Nephron (organoid): ENCODE data around the gene MN1.

Experiments
- H3K27ac Mint-ChIP-seq, 3 experiments: 2 replicates each; pipeline ENCODE4 v1.8.0; 2020; ENCODE audit warnings: mixed read lengths in 3 of 3, mild to moderate bottlenecking in 2 of 3, moderate library complexity in 1 of 3
- H3K27me3 Mint-ChIP-seq: 2 replicates; pipeline ENCODE4 v1.8.0; 2021; ENCODE audit warnings: low read depth, mild to moderate bottlenecking, moderate library complexity, mixed read lengths
- H3K36me3 Mint-ChIP-seq: 2 replicates; pipeline ENCODE4 v1.8.0; 2020; ENCODE audit warnings: low read depth, mixed read lengths
- H3K4me1 Mint-ChIP-seq: 2 replicates; pipeline ENCODE4 v1.8.0; 2020; ENCODE audit warnings: mixed read lengths
- H3K4me3 Mint-ChIP-seq, 3 experiments: 2 replicates each; pipeline ENCODE4 v1.8.0; 2020; ENCODE audit warnings: mild to moderate bottlenecking in 3 of 3, mixed read lengths in 3 of 3, moderate library complexity in 2 of 3
- H3K9me3 Mint-ChIP-seq: 2 replicates; pipeline ENCODE4 v1.8.0; 2020; ENCODE audit warnings: mixed read lengths
- CTCF ChIP-seq, 3 experiments: fragments of 200-600 bp; sonication (generic); IDR thresholded peaks; one replicate each; pipeline ENCODE4 v1.5.0; 2021; ENCODE audit warnings: antibody characterized with exemption in 3 of 3; ENCODE audit not compliant: unreplicated experiment in 3 of 3

Gene MN1

DNA sequence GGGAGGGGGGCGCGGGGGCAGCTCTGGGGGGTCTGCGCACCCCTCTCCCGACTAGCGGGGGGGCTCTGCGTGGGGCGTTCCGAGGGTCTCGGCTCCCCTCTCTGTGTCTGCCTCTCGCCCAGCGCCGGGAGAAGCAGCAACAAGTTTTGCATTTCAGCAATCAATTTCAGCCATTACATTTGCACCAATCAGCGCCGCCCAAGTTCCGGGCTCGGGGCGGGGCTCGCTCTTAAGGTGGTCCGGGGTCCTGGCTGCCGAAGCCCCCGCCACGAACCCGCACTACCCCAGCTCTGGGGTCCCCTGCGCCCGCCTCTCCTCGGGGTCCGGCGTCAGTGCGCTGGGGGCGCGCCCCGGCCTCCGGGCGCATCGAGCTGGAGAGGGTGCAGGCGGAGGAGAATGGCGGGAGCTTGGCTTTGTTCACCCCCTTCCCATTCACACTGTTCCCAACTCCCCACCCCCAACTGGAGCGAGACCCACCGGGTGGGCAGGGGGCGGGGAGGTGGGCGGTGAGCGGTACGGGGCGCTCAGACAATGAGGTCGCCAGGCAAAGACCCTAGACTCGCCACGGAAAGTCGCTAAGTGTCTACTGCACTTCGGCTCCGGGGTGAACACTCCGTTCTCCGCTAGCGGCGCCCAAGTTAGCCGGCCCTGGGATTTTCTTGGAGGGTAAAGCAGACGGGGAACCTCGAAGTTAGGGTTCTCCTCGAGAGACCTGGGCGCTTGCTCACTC is at the start of gene MN1:
Gene MN1 (minus strand): TSS at position 141 of the 730 bp plus-strand sequence. CDS start 1,213 bp downstream, outside the sequence.
- Mint-ChIP-seq H3K27ac (peak within 1 kb of the TSS; percentile 83 to 92 (median 91)), H3K27me3 (peaks cover 39% of the 10 kb centered on the region), H3K4me1 (peaks cover 35% of the 10 kb centered on the region), H3K4me3 (peak within 1 kb of the TSS; percentile 86 to 91 (median 88)), H3K36me3 (peaks cover 4% of the 10 kb centered on the region), H3K9me3 (no peaks in the 10 kb centered on the region)
- TF ChIP-seq CTCF (IDR thresholded peaks at IDR 0.05; ENCODE audit: unreplicated experiment in 3 of 3) = no peak

DNA sequence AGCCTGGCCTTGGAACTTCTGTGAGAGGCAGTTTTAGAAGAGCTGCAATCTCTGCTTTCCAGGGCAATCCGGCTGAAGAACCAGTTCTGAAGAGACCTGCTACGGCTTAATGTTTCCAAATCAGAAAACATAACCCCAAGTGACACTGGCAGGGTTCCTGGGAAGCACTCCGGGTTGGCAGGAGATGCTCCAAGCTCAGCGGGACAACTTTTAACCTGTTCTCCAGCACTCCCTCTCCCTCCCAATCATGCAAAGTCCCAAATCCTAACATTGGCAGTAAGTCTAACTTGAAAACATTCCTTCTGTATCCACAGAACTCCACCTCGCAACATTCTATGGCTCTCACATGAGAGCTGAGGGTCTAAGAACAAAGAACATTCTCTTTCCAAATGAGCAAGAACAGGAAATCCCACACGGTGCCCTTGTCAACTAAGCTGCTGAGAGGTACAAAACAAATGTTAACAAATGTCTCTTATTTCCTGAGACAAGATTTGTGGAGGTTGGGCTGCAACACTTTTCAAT is 48.5 kb upstream of the MN1 start:
- no peak for TF ChIP-seq CTCF (IDR thresholded peaks at IDR 0.05; ENCODE audit: unreplicated experiment in 3 of 3)
- Mint-ChIP-seq H3K4me1 (peaks cover 78% of the 10 kb centered on the region), H3K4me3 (no peak overlapping the region), H3K36me3 (peaks cover 59% of the 10 kb centered on the region), H3K27ac (peak overlapping the region; percentile 78 to 92 (median 87)), H3K9me3 (no peaks in the 10 kb centered on the region), H3K27me3 (no peaks in the 10 kb centered on the region)

GRCh38 chr22:27848005-27848404 is 46.4 kb upstream of the MN1 start:
- no peak for TF ChIP-seq CTCF (IDR thresholded peaks at IDR 0.05; ENCODE audit: unreplicated experiment in 3 of 3)
- Mint-ChIP-seq H3K9me3 (no peaks in the 10 kb centered on the region), H3K27me3 (no peaks in the 10 kb centered on the region), H3K36me3 (peaks cover 42% of the 10 kb centered on the region), H3K27ac (peak overlapping the region; percentile 78 to 89 (median 86)), H3K4me3 (no peak overlapping the region), H3K4me1 (peaks cover 74% of the 10 kb centered on the region)

- H3K27me3 Mint-ChIP-seq = no peaks in the 10 kb centered on the region
- peaks cover 36% of the 10 kb centered on the region for H3K36me3 Mint-ChIP-seq
- TF ChIP-seq CTCF (IDR thresholded peaks at IDR 0.05; ENCODE audit: unreplicated experiment in 3 of 3) = no peak
- H3K27ac Mint-ChIP-seq = peak overlapping the region; percentile 75 to 86 (median 78)
- H3K4me3 Mint-ChIP-seq = no peak overlapping the region
- H3K4me1 Mint-ChIP-seq = peaks cover 80% of the 10 kb centered on the region
- no peaks in the 10 kb centered on the region for H3K9me3 Mint-ChIP-seq
Observed at GRCh38 chr22:27846910-27847309, 45.4 kb upstream of the MN1 start.

- peak overlapping the region; percentile 78 to 95 (median 86) for H3K27ac Mint-ChIP-seq
- H3K4me3 Mint-ChIP-seq = no peak overlapping the region
- peaks cover 82% of the 10 kb centered on the region for H3K4me1 Mint-ChIP-seq
- TF ChIP-seq CTCF (IDR thresholded peaks at IDR 0.05; ENCODE audit: unreplicated experiment in 3 of 3) = no peak
- H3K9me3 Mint-ChIP-seq = no peaks in the 10 kb centered on the region
- no peaks in the 10 kb centered on the region for H3K27me3 Mint-ChIP-seq
- H3K36me3 Mint-ChIP-seq = peaks cover 31% of the 10 kb centered on the region
Observed at GRCh38 chr22:27846248-27846757, 44.7 kb upstream of the MN1 start.
